Activated CD4-positive, alpha-beta T cell treated with anti-CD3 and anti-CD28 coated beads, Interleukin-2, amount 10 ng/mL, durations not matched to agents 7 days and 5 days (primary cell): ENCODE data around the gene PIP5K1C. TPM values are rescaled to one million over a fixed set of nuclear protein-coding genes. Genes with fewer than 3 reads are reported as not detected.

ENCODE experiments used
- CTCF ChIA-PET: fragments of 350-600 bp; sonication (Branson Sonifier 250); formaldehyde crosslinking; loops from one replicate; lab custom pipeline; 2021; ENCODE audit warnings: antibody characterized with exemption; lab: Charles Lee
- POLR2A ChIA-PET: fragments of 350-600 bp; sonication (Branson Sonifier 250); formaldehyde crosslinking; loops from one replicate; lab custom pipeline; 2021; ENCODE audit warnings: antibody characterized with exemption; lab: Charles Lee
- DNase-seq: peaks from one replicate; pipeline ENCODE4 v3.0.0-alpha.2; 2020
- H3K27ac Mint-ChIP-seq: one replicate; pipeline ENCODE4 v1.8.0; 2021; ENCODE audit warnings: mild to moderate bottlenecking, moderate library complexity, mixed read lengths
- H3K27me3 Mint-ChIP-seq: one replicate; pipeline ENCODE4 v1.8.0; 2021; ENCODE audit warnings: mixed read lengths
- H3K36me3 Mint-ChIP-seq: one replicate; pipeline ENCODE4 v1.8.0; 2021; ENCODE audit warnings: low read depth, mixed read lengths
- H3K4me1 Mint-ChIP-seq: one replicate; pipeline ENCODE4 v1.8.0; 2021; ENCODE audit warnings: mixed read lengths
- H3K4me3 Mint-ChIP-seq: one replicate; pipeline ENCODE4 v1.8.0; 2021; ENCODE audit warnings: mild to moderate bottlenecking, moderate library complexity, mixed read lengths
- H3K9me3 Mint-ChIP-seq: one replicate; pipeline ENCODE4 v1.8.0; 2021; ENCODE audit warnings: mixed read lengths
- total RNA-seq, 2 experiments: library from RNA; stranded (reverse); gene quantifications; one replicate each; pipeline ENCODE4 v1.2.3, GENCODE V29; 2021

Gene PIP5K1C
- total RNA-seq: 10 to 100 TPM; 18.7 to 19.5 TPM

- H3K9me3 Mint-ChIP-seq: no peaks in the 10 kb centered on the region
- no peaks in the 10 kb centered on the region for H3K27me3 Mint-ChIP-seq
- ChIA-PET CTCF (interaction anchor here (0.6 to 1.6 kb wide), 4 partner anchors 29 to 198 kb away, joined by 3 to 6 read pairs (median 4); no protein-coding TSS in a partner anchor), POLR2A (no interaction called here)
- peak within 1 kb of the TSS; percentile 85 for H3K4me3 Mint-ChIP-seq
- peak; percentile 92 for DNase-seq
- H3K4me1 Mint-ChIP-seq: peaks cover 20% of the 10 kb centered on the region
- no peaks in the 10 kb centered on the region for H3K36me3 Mint-ChIP-seq
- H3K27ac Mint-ChIP-seq: peak within 1 kb of the TSS; percentile 79
Observed at GRCh38 chr19:3700242-3701032, at the start of gene PIP5K1C. Gene PIP5K1C (minus strand): TSS chr19:3700468. CDS start chr19:3700390, 78 bp downstream.

- ChIA-PET CTCF (interaction anchor here (0.5 kb wide), 1 partner anchor 732 kb away, joined by 3 read pairs; no protein-coding TSS in a partner anchor), POLR2A (no interaction called here)
- Mint-ChIP-seq H3K4me1 (no peaks in the 10 kb centered on the region), H3K27ac (no peak overlapping the region), H3K27me3 (no peaks in the 10 kb centered on the region), H3K4me3 (no peak overlapping the region), H3K9me3 (no peaks in the 10 kb centered on the region), H3K36me3 (peaks cover 23% of the 10 kb centered on the region)
- DNase-seq: no peak
Observed at GRCh38 chr19:3748965-3749364, 48.7 kb upstream of the PIP5K1C start.

- no peaks in the 10 kb centered on the region for H3K9me3 Mint-ChIP-seq
- H3K36me3 Mint-ChIP-seq: peaks cover 15% of the 10 kb centered on the region
- no peaks in the 10 kb centered on the region for H3K27me3 Mint-ChIP-seq
- CTCF ChIA-PET: interaction anchor here (0.7 kb wide), 1 partner anchor 10 kb away, joined by 3 read pairs; no protein-coding TSS in a partner anchor
- no peaks in the 10 kb centered on the region for H3K4me1 Mint-ChIP-seq
- no peak overlapping the region for H3K27ac Mint-ChIP-seq
- no peak for DNase-seq
- H3K4me3 Mint-ChIP-seq: no peak overlapping the region
- POLR2A ChIA-PET: no interaction called here
Observed at GRCh38 chr19:3746371-3747056, 46.2 kb upstream of the PIP5K1C start.

- H3K27ac Mint-ChIP-seq: no peak overlapping the region
- no peaks in the 10 kb centered on the region for H3K4me1 Mint-ChIP-seq
- H3K27me3 Mint-ChIP-seq: no peaks in the 10 kb centered on the region
- H3K4me3 Mint-ChIP-seq: no peak overlapping the region
- no peak for DNase-seq
- CTCF ChIA-PET: no interaction called here
- POLR2A ChIA-PET: no interaction called here
- H3K9me3 Mint-ChIP-seq: no peaks in the 10 kb centered on the region
- H3K36me3 Mint-ChIP-seq: peaks cover 10% of the 10 kb centered on the region
Observed at GRCh38 chr19:3745363-3746045, 45.2 kb upstream of the PIP5K1C start.

- no peak overlapping the region for H3K4me3 Mint-ChIP-seq
Observed at GRCh38 chr19:3743486-3743885, 43.2 kb upstream of the PIP5K1C start.

GRCh38 chr19:3740431-3740830 is 40.2 kb upstream of the PIP5K1C start:
- no peak for DNase-seq
- no peaks in the 10 kb centered on the region for H3K27me3 Mint-ChIP-seq
- no peaks in the 10 kb centered on the region for H3K36me3 Mint-ChIP-seq
- ChIA-PET POLR2A (no interaction called here), CTCF (interaction anchor here (0.9 to 1.5 kb wide), 3 partner anchors 22 to 150 kb away, joined by 3 to 4 read pairs (median 3); partner anchors contain the start of gene MRPL54)
- H3K4me3 Mint-ChIP-seq: no peak overlapping the region
- no peak overlapping the region for H3K27ac Mint-ChIP-seq
- peaks cover 23% of the 10 kb centered on the region for H3K4me1 Mint-ChIP-seq
- H3K9me3 Mint-ChIP-seq: no peaks in the 10 kb centered on the region

More at GRCh38 chr19:3743486-3743885, 43.2 kb upstream of the PIP5K1C start:
- no peak overlapping the region for H3K27ac Mint-ChIP-seq
- ChIA-PET CTCF (interaction anchor here (1.5 kb wide), 1 partner anchor 314 kb away, joined by 3 read pairs; no protein-coding TSS in a partner anchor), POLR2A (interaction anchor here (0.6 kb wide), 1 partner anchor 35 kb away, joined by 3 read pairs; no protein-coding TSS in a partner anchor)
- H3K9me3 Mint-ChIP-seq: no peaks in the 10 kb centered on the region
- peaks cover 14% of the 10 kb centered on the region for H3K4me1 Mint-ChIP-seq
- no peaks in the 10 kb centered on the region for H3K36me3 Mint-ChIP-seq
- no peaks in the 10 kb centered on the region for H3K27me3 Mint-ChIP-seq
- no peak for DNase-seq

- CTCF ChIA-PET: interaction anchor here (0.6 to 1.1 kb wide), 2 partner anchors 25 to 260 kb away, joined by 3 to 4 read pairs; no protein-coding TSS in a partner anchor
- no peaks in the 10 kb centered on the region for H3K27me3 Mint-ChIP-seq
- H3K4me1 Mint-ChIP-seq: peaks cover 23% of the 10 kb centered on the region
- H3K4me3 Mint-ChIP-seq: peak overlapping the region; percentile 22
- POLR2A ChIA-PET: no interaction called here
- H3K9me3 Mint-ChIP-seq: no peaks in the 10 kb centered on the region
- no peaks in the 10 kb centered on the region for H3K36me3 Mint-ChIP-seq
- peak overlapping the region; percentile 93 for H3K27ac Mint-ChIP-seq
- DNase-seq: no peak
Observed at GRCh38 chr19:3738477-3739220, 38.4 kb upstream of the PIP5K1C start.

- no peak for DNase-seq
- no peaks in the 10 kb centered on the region for H3K27me3 Mint-ChIP-seq
- H3K27ac Mint-ChIP-seq: peak overlapping the region; percentile 93
- ChIA-PET POLR2A (no interaction called here), CTCF (no interaction called here)
- peaks cover 23% of the 10 kb centered on the region for H3K4me1 Mint-ChIP-seq
- no peak overlapping the region for H3K4me3 Mint-ChIP-seq
- no peaks in the 10 kb centered on the region for H3K36me3 Mint-ChIP-seq
- H3K9me3 Mint-ChIP-seq: no peaks in the 10 kb centered on the region
Observed at GRCh38 chr19:3737487-3738205, 37.4 kb upstream of the PIP5K1C start.

GRCh38 chr19:3736106-3736724 is 35.9 kb upstream of the PIP5K1C start:
- CTCF ChIA-PET: no interaction called here

GRCh38 chr19:3734310-3734600 is 34.0 kb upstream of the PIP5K1C start:
- DNase-seq: no peak
- Mint-ChIP-seq H3K27ac (no peak overlapping the region), H3K9me3 (no peaks in the 10 kb centered on the region), H3K4me1 (peaks cover 17% of the 10 kb centered on the region), H3K27me3 (no peaks in the 10 kb centered on the region), H3K4me3 (no peak overlapping the region), H3K36me3 (no peaks in the 10 kb centered on the region)
- CTCF ChIA-PET: no interaction called here
- POLR2A ChIA-PET: no interaction called here

More at GRCh38 chr19:3736106-3736724, 35.9 kb upstream of the PIP5K1C start:
- DNase-seq: no peak
- Mint-ChIP-seq H3K27ac (no peak overlapping the region), H3K4me1 (peaks cover 23% of the 10 kb centered on the region), H3K9me3 (no peaks in the 10 kb centered on the region), H3K27me3 (no peaks in the 10 kb centered on the region), H3K36me3 (no peaks in the 10 kb centered on the region), H3K4me3 (no peak overlapping the region)
- POLR2A ChIA-PET: no interaction called here

GRCh38 chr19:3733549-3734309 is 33.5 kb upstream of the PIP5K1C start:
- Mint-ChIP-seq H3K27ac (no peak overlapping the region), H3K4me3 (no peak overlapping the region), H3K27me3 (no peaks in the 10 kb centered on the region), H3K36me3 (no peaks in the 10 kb centered on the region), H3K4me1 (peaks cover 12% of the 10 kb centered on the region), H3K9me3 (no peaks in the 10 kb centered on the region)
- POLR2A ChIA-PET: no interaction called here
- DNase-seq: no peak
- CTCF ChIA-PET: no interaction called here
